ENCODE measurements around the gene RAPGEF5. TPM values are rescaled to one million over a fixed set of nuclear protein-coding genes. Genes with fewer than 3 reads are reported as not detected.

The RAPGEF5 gene
- total and polyA plus RNA-seq, 4 donors, result 7.1 to 54.8 (median 13.0) TPM

- Histone ChIP-seq H3K9me3 (ENCODE audit: control insufficient read depth in 4 of 4, low read length in 3 of 4) (no peaks in the 10 kb centered on the region), H3K27me3 (ENCODE audit: control insufficient read depth in 4 of 4, insufficient read depth in 4 of 4, low read length in 3 of 4) (no peaks in the 10 kb centered on the region), H3K36me3 (ENCODE audit: control insufficient read depth in 4 of 4, insufficient read depth in 3 of 4, low read depth in 1 of 4, low read length in 3 of 4) (no peaks in the 10 kb centered on the region), H3K9ac (ENCODE audit: low read depth in 1 of 2, low read length in 2 of 2) (no peak overlapping the region), H3K27ac (ENCODE audit: low read depth in 1 of 2, low read length in 2 of 2) (no peak overlapping the region), H3K4me3 (ENCODE audit: low read depth in 1 of 3, low read length in 3 of 3) (no peak overlapping the region), H3K4me1 (ENCODE audit: control insufficient read depth in 4 of 4, insufficient read depth in 4 of 4, low read length in 3 of 4) (no peaks in the 10 kb centered on the region)
- TF ChIP-seq ATF3 (IDR thresholded peaks at IDR 0.05) (no peak), HNF4A (conservative IDR thresholded peaks at IDR 0.05) (no peak)
- DNase-seq (ENCODE audit: low spot score), result no peak
Measured at GRCh38 chr7:22371878-22372277, 14.9 kb upstream of the RAPGEF5 start.

GRCh38 chr7:22364900-22365299, 7.9 kb upstream of the RAPGEF5 start:
- Histone ChIP-seq H3K9me3 (ENCODE audit: control insufficient read depth in 4 of 4, low read length in 3 of 4) (no peaks in the 10 kb centered on the region), H3K27me3 (ENCODE audit: control insufficient read depth in 4 of 4, insufficient read depth in 4 of 4, low read length in 3 of 4) (no peaks in the 10 kb centered on the region), H3K9ac (ENCODE audit: low read depth in 1 of 2, low read length in 2 of 2) (no peak overlapping the region), H3K4me1 (ENCODE audit: control insufficient read depth in 4 of 4, insufficient read depth in 4 of 4, low read length in 3 of 4) (peaks cover 0 to 7% (median 1%) of the 10 kb centered on the region in 4 donors), H3K36me3 (ENCODE audit: control insufficient read depth in 4 of 4, insufficient read depth in 3 of 4, low read depth in 1 of 4, low read length in 3 of 4) (no peaks in the 10 kb centered on the region), H3K4me3 (ENCODE audit: low read depth in 1 of 3, low read length in 3 of 3) (no peak overlapping the region), H3K27ac (ENCODE audit: low read depth in 1 of 2, low read length in 2 of 2) (no peak overlapping the region)
- DNase-seq (ENCODE audit: low spot score), result no peak
- WGBS, result 92% methylated on average over 2 of the region's 2 CpGs
- TF ChIP-seq JUND (IDR thresholded peaks at IDR 0.05) (no peak), ATF3 (IDR thresholded peaks at IDR 0.05) (no peak), SP1 (IDR thresholded peaks at IDR 0.05) (no peak), YY1 (IDR thresholded peaks at IDR 0.05) (no peak), RAD21 (IDR thresholded peaks at IDR 0.05) (no peak), GABPA (IDR thresholded peaks at IDR 0.05 in 1 of 2, conservative IDR thresholded peaks at IDR 0.05 in 1 of 2) (no peak), FOXA1 (IDR thresholded peaks at IDR 0.05) (no peak), RXRA (IDR thresholded peaks at IDR 0.05) (no peak)

GRCh38 chr7:22363756-22364422, 6.9 kb upstream of the RAPGEF5 start:
- Histone ChIP-seq H3K36me3 (ENCODE audit: control insufficient read depth in 4 of 4, insufficient read depth in 3 of 4, low read depth in 1 of 4, low read length in 3 of 4) (no peaks in the 10 kb centered on the region), H3K27me3 (ENCODE audit: control insufficient read depth in 4 of 4, insufficient read depth in 4 of 4, low read length in 3 of 4) (no peaks in the 10 kb centered on the region), H3K4me3 (ENCODE audit: low read depth in 1 of 3, low read length in 3 of 3) (no peak overlapping the region), H3K4me1 (ENCODE audit: control insufficient read depth in 4 of 4, insufficient read depth in 4 of 4, low read length in 3 of 4) (peaks cover 0 to 12% (median 2%) of the 10 kb centered on the region in 4 donors), H3K27ac (ENCODE audit: low read depth in 1 of 2, low read length in 2 of 2) (no peak overlapping the region), H3K9ac (ENCODE audit: low read depth in 1 of 2, low read length in 2 of 2) (no peak overlapping the region), H3K9me3 (ENCODE audit: control insufficient read depth in 4 of 4, low read length in 3 of 4) (no peaks in the 10 kb centered on the region)
- WGBS, result 92% methylated on average over 4 of the region's 4 CpGs
- no peak for DNase-seq (ENCODE audit: low spot score)
- TF ChIP-seq YY1 (IDR thresholded peaks at IDR 0.05) (no peak), ZBTB33 (IDR thresholded peaks at IDR 0.05) (no peak), HNF4G (IDR thresholded peaks at IDR 0.05) (no peak), SP1 (IDR thresholded peaks at IDR 0.05) (no peak), TAF1 (conservative IDR thresholded peaks at IDR 0.05) (no peak), HNF4A (conservative IDR thresholded peaks at IDR 0.05) (no peak), EGR1 (IDR thresholded peaks at IDR 0.05; ENCODE audit: low read depth in 2 of 2) (no peak), RAD21 (IDR thresholded peaks at IDR 0.05) (no peak), ATF3 (IDR thresholded peaks at IDR 0.05) (no peak), FOXA2 (IDR thresholded peaks at IDR 0.05) (no peak), NR2F2 (IDR thresholded peaks at IDR 0.05) (no peak), MAX (IDR thresholded peaks at IDR 0.05) (no peak), CTCF (IDR thresholded peaks at IDR 0.05; ENCODE audit: low read depth, low read length, missing input control) (no peak), JUND (IDR thresholded peaks at IDR 0.05) (no peak), FOXA1 (IDR thresholded peaks at IDR 0.05) (no peak), REST (IDR thresholded peaks at IDR 0.05) (no peak), RXRA (IDR thresholded peaks at IDR 0.05) (no peak), GABPA (IDR thresholded peaks at IDR 0.05 in 1 of 2, conservative IDR thresholded peaks at IDR 0.05 in 1 of 2) (no peak)
